GM15510 (cell line): ENCODE measurements around the gene CABP1.

ENCODE experiments used
- POLR2A ChIP-seq: IDR thresholded peaks from 3 replicates; pipeline ENCODE4 v1.6.1; 2011; ENCODE audit warnings: borderline replicate concordance; ENCODE audit not compliant: insufficient read length; ENCODE audit errors: extremely low read depth

Gene CABP1

DNA sequence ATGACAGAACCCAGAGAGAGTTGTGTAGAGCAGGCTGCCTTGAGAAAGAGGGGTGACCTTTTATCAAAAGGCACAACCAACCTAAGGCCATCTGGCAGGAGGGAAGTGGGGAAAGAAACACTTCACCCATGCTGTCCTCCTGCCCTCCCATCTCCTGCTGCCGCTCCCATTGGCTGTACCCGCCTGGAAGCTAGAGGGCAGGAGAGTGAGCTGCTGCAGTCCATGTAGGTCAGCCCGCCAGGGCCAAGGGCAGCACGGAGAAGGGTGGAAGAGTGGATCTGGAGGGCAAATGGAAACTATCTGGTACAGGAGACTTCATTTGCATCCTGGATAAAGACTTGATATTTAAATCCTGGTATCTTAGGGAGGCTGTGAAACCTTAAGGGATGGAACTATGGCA is 11.5 kb upstream of the CABP1 start:
- TF ChIP-seq POLR2A = no peak

DNA sequence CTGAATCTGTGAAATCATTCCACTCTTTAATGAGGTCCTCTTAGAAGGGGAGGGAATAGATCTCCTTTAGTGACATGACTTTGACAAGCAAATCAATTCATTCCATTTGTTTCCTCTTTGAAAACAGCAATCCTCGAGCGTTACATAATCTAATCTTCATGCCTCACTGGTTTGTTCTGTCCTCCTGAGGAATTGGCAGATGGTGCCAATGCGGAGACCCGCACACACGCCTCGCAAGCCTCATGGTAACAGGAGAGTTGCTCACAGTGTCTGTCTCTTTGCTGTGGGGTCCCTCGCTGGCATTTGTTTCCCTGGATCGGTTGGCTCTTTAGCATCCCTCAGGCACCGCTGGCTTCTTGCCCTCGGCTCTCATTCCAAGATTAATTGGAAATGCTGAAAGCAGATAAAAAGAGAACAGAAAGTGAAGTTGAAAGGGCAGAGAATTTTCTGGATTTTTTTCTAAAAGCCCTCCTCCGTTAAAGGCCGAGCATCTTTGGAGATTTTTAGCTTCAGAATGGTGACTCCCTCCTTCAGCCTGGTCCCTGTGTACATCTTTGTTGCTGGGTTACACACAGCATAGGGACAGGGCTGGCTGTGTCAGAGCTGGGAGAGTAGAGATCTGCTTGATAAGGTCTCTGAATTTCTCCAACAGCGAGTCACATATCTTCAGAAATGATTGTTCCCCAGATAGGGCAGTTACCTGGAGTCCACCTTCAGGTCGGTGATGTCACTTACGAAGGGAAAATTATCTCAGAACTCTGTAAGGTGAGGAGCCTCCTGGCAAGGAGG is 10.1 kb upstream of the CABP1 start:
- no peak for TF ChIP-seq POLR2A

GRCh38 chr12:120631097-120631496 is 9.3 kb upstream of the CABP1 start:
- no peak for TF ChIP-seq POLR2A

DNA sequence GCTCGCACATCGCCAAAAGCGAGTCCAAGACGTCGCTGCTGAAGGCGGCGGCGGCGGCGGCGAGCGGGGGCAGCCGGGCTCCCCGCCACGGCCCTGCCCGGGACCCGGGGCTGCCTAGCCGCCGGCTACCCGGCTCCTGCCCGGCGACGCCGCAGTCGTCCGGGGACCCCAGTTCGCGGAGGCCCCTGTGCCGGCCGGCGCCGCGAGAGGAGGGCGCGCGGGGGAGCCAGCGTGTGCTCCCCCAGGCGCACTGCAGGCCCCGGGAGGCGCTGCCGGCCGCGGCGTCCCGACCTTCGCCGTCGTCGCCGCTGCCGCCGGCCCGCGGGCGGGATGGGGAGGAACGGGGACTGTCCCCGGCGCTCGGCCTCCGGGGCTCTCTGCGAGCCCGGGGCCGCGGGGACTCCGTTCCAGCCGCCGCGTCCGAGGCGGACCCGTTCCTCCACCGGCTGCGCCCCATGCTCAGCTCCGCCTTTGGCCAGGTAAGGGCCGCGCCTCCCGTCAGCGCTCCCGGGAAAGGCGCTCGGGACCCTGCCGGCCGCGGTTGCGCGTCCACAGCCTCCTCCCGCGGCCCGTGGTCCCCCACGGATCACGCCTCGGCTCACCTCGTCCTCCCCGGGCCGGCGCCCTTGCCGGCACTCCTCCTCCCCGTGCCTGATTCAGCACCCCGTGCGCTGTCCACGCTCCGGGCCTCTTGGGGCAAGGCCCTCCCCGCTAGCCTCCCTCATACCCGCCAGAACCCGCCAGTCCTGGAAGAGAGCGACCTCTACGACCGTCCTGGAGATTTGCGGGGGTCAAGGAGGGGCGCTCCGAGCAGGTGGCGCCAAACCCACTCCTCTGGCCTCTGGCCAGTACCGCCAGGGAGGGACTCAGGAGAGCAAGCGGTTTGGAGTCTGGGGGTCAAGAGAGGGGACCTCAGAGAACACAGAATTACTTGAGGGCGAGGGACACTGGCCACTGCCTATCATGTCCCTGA is 721 bp downstream of the CABP1 start:
- TF ChIP-seq POLR2A = no peak

GRCh38 chr12:120642121-120642520 is 1.7 kb downstream of the CABP1 start:
- TF ChIP-seq POLR2A = no peak

GRCh38 chr12:120642826-120643225 is 2.4 kb downstream of the CABP1 start:
- TF ChIP-seq POLR2A = no peak

DNA sequence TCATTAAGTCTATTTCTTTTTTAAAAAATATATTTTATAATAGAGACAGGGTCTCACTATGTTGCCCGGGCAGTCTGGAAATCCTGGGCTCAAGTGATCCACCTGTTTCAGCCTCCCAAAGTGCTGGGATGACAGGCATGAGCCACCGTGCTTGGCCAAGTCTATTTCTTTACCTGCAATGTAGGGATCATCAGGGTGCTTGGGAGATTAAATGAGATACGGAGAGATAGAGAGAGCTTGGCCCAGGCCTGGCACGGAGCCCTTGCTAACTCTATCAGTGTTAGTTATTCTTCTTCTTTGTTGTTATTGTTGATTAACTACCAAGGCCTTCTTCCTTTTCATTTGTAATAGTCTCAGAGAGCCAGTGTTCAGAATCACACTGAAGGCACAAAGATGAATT is 3.1 kb downstream of the CABP1 start:
- TF ChIP-seq POLR2A = no peak

DNA sequence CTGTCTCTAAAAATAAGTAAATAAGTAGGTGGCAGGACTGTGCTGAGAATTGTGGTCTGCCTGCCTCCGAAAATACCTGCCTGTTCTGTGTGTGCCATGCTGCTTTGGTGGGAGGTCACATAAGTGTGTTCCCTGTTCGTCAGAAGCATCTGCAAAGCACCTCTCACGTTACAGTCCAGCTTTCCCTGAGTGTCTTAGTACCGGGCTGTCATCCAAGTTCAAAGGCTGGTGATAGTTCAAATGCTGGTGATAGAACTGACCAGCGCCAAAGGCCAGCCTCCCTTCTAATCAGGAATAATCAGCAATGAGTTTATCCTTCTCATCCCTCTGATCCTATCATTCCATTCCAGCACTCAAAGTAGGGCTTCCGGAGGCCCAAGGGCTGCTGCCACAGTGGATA is 5.6 kb downstream of the CABP1 start:
- no peak for TF ChIP-seq POLR2A

- no peak for TF ChIP-seq POLR2A
Measured at GRCh38 chr12:120647375-120647755, 6.9 kb downstream of the CABP1 start.

DNA sequence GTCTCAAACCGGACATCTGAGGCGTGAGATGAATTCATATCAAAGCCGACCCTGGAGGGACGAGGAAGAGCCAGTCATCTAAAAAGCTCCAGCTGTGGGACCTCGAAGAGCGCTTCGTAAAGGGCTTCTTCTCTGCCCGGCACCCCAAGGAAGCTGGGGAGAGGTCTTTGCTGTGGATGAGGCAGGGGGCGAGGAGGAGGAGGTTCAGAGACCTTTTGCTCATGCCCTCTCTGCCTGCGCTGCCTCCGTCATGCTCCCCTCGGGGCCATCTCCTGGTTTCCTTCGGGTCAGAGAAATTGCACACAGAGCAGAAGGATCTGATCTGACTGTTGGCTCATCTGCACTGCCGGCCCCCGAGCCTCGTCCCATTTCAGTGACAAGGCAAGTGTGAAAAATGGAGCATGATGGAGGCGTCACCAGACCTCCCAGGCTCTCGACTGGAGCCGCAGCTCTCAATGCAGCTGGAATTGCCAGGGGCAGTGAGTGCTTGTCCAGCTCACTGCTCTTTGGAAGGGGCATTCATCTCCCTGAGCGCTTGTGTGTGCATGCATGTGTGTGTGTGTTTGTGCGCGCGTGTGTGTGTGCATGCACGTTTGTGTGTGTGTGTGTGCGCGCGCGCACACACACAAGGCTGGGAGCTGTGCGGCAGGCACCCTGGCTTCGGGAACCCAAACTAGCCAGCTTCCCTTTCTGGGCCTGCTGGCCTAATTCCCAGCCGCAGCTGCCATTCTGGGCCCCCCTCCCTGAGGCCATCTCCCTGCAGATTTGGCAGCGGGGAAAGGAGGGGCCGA is 9.2 kb downstream of the CABP1 start:
- no peak for TF ChIP-seq POLR2A

- no peak for TF ChIP-seq POLR2A
Measured at GRCh38 chr12:120650233-120650690, 9.8 kb downstream of the CABP1 start.

DNA sequence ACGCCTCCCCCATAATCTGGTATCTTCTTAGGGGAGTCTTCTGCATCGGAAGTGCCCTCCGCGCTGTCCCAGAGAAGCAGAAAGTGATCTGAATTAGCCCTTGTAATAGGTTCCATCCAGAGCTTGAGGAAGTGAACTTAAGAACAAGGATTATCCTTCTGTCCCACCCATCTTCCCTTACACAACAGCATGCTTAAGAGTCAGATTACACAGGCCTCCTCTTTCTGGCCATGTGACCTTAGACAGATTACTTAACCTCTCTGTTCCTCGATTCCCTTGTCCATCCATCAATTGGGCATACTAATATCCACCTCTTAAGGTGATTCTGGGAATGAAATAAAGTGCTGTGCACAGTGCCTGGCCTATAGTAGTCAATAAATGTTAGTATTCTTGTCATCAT is 11.4 kb downstream of the CABP1 start:
- TF ChIP-seq POLR2A = no peak

DNA sequence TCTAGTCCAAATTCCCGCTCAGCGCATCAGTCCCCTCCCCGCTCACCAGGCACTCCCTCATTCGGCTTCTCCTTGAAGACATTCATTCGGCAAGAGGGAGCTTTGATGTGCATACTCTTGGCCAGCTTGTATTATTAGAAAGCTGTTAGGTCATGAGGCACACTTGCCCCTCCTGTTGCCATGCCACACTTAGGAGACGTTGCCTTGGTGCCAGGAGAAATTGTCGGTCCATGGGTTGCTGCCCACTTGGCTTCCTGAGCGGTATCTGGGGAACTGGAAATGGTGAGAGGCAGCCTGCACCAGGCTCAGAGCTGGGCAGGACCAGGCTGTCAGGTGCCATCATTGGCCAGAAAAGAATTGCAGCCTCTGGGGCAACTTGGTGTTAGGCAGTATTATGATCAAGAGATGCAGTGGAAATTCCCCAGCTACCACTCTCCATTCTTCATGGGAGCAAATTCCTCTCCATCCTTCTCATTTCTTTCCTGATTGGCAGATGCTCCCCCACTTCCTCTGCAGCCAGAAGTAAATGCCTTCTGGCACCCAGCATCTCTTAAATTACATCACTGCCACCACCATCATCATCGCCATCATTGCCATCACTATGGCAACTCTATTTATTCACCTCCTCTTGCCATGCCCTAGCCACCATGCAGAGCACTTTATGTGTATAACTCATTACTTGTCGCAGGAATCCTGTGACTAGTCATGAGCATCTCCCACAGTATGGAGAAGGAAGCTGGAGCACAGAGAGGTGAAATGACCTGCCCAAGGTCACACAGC is 12.4 kb downstream of the CABP1 start:
- TF ChIP-seq POLR2A = no peak

DNA sequence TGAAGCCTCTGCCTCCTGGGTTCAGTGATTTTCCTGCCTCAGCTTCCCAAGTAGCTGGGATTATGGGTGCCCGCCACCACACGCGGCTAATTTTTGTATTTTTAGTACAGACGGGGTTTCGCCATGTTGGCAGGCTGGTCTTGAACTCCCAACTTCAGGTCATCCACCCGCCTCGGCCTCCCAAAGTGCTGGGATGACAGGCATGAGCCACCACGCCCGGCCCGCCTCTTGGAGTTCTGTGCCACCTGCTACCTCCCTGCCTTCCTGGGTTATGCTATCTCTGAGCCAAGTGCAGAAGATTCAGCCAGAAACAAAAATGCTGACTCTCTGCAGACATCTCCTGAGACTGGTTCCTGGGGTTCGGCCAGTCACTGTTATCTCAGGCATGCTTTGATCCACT is 13.2 kb downstream of the CABP1 start:
- TF ChIP-seq POLR2A = no peak
